Chondrocyte (in vitro differentiated cells): ENCODE results near the gene AUTS2. TPM values are rescaled to one million over a fixed set of nuclear protein-coding genes. Genes with fewer than 3 reads are reported as not detected.

Experiments used
- DNase-seq: peaks from one replicate; pipeline ENCODE4 v3.0.0; 2021; ENCODE audit warnings: mixed read lengths, low spot score
- H3K27ac Mint-ChIP-seq: one replicate; pipeline ENCODE4 v1.8.0; 2021; ENCODE audit warnings: mild to moderate bottlenecking, moderate library complexity, mixed read lengths; ENCODE audit not compliant: unreplicated experiment
- H3K27me3 Mint-ChIP-seq: 2 replicates; pipeline ENCODE4 v1.8.0; 2021; ENCODE audit warnings: low read depth, mixed read lengths
- H3K36me3 Mint-ChIP-seq: 2 replicates; pipeline ENCODE4 v1.8.0; 2021; ENCODE audit warnings: low read depth, mixed read lengths
- H3K4me1 Mint-ChIP-seq: 2 replicates; pipeline ENCODE4 v1.8.0; 2021; ENCODE audit warnings: low read depth, mild to moderate bottlenecking, mixed read lengths
- H3K4me3 Mint-ChIP-seq: one replicate; pipeline ENCODE4 v1.8.0; 2021; ENCODE audit warnings: mild to moderate bottlenecking, moderate library complexity, mixed read lengths; ENCODE audit not compliant: unreplicated experiment
- H3K9me3 Mint-ChIP-seq: 2 replicates; pipeline ENCODE4 v1.8.0; 2021; ENCODE audit warnings: low read depth, mixed read lengths
- CTCF ChIP-seq: fragments of 200-600 bp; sonication (generic); IDR thresholded peaks from 2 replicates; pipeline ENCODE4 v1.5.0; 2021; ENCODE audit warnings: antibody characterized with exemption, mild to moderate bottlenecking, moderate library complexity
- total RNA-seq: library from RNA; stranded (reverse); gene quantifications from 3 replicates; pipeline ENCODE4 v1.2.1, GENCODE V29; 2021

The AUTS2 gene
- total RNA-seq, 1 donor from 2014 or later = 31.5 TPM

- Mint-ChIP-seq H3K9me3 (peaks cover 3% of the 10 kb centered on the region), H3K36me3 (peaks cover 1% of the 10 kb centered on the region)
- no peak for TF ChIP-seq CTCF
Measured at GRCh38 chr7:70242826-70243225, 644.6 kb downstream of the AUTS2 start.

DNA sequence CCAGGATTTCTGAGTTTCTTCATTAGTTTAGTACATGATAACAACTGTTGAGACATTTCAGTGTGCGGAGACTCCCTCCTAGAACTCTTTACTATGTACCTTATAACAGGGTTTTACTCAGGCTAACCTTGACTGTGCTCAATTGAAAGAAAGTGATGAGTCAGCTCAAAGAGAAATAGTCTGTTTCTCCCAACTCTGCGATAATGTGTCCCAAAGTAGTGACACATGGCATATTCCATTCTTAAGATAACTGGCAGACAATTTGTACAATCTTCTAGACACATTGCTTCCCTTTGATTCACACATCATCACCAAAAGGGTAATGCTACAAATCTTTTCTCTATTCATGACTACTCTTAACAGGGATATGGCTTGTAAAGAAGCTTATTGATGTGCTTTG, 645.2 kb downstream of the AUTS2 start:
- no peak overlapping the region for H3K4me3 Mint-ChIP-seq
- no peak for TF ChIP-seq CTCF
- peaks cover 3% of the 10 kb centered on the region for H3K4me1 Mint-ChIP-seq
- H3K27ac Mint-ChIP-seq = no peak overlapping the region
- H3K36me3 Mint-ChIP-seq = peaks cover 2% of the 10 kb centered on the region
- no peaks in the 10 kb centered on the region for H3K27me3 Mint-ChIP-seq
- peaks cover 6% of the 10 kb centered on the region for H3K9me3 Mint-ChIP-seq
- no peak for DNase-seq

More at GRCh38 chr7:70242826-70243225, 644.6 kb downstream of the AUTS2 start:
- no peak overlapping the region for H3K4me3 Mint-ChIP-seq
- H3K27ac Mint-ChIP-seq = no peak overlapping the region
- peaks cover 9% of the 10 kb centered on the region for H3K4me1 Mint-ChIP-seq
- no peaks in the 10 kb centered on the region for H3K27me3 Mint-ChIP-seq
- no peak for DNase-seq

DNA sequence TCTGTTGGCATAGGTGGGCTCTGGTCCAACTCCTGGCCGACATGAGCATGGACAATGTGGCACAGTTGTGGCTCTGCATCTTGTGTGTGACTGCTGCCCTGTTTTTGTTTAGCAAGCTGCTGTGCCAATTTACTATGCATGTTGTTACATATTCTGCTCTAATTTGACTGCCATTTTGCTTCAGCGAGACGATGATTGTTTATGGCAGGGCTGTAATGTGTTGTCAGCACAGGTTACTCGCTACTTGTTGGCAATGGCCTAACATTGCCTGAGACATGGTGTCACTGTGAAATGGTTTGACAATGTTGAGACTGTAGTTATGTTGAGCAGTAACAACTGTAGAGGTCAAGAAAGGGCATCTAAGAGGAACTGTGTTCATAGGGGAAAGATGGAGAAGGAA, 659.6 kb downstream of the AUTS2 start:
- no peak for DNase-seq
- H3K36me3 Mint-ChIP-seq = no peaks in the 10 kb centered on the region
- H3K4me3 Mint-ChIP-seq = no peak overlapping the region
- no peaks in the 10 kb centered on the region for H3K27me3 Mint-ChIP-seq
- TF ChIP-seq CTCF = no peak
- no peak overlapping the region for H3K27ac Mint-ChIP-seq
- peaks cover 4% of the 10 kb centered on the region for H3K4me1 Mint-ChIP-seq
- H3K9me3 Mint-ChIP-seq = no peaks in the 10 kb centered on the region

DNA sequence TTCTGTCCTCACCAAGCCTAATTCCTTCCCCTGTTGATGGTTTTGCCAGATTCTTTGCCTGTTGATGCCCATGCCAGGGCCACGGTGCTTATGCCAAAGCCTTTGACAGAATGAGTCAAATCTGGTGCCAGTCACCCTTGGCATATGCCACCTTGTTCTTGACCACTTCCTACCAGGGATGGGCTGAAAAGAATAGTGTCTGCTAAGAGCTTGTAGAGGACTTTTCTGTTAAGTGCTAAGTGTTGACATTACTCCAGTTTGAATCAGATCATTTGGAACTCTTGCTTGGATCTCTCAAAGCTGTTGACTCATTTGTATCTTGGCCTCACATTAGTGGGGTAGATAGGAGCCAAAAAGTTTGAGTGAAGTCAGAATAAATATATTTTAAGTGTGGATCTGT, 661.2 kb downstream of the AUTS2 start:
- Mint-ChIP-seq H3K9me3 (no peaks in the 10 kb centered on the region), H3K27ac (no peak overlapping the region), H3K27me3 (no peaks in the 10 kb centered on the region), H3K36me3 (no peaks in the 10 kb centered on the region), H3K4me3 (no peak overlapping the region), H3K4me1 (peaks cover 9% of the 10 kb centered on the region)
- no peak for DNase-seq
- TF ChIP-seq CTCF = no peak

- DNase-seq = no peak
- no peak overlapping the region for H3K4me3 Mint-ChIP-seq
- H3K27me3 Mint-ChIP-seq = no peaks in the 10 kb centered on the region
- H3K36me3 Mint-ChIP-seq = no peaks in the 10 kb centered on the region
- no peaks in the 10 kb centered on the region for H3K9me3 Mint-ChIP-seq
- H3K27ac Mint-ChIP-seq = no peak overlapping the region
- peaks cover 9% of the 10 kb centered on the region for H3K4me1 Mint-ChIP-seq
- TF ChIP-seq CTCF = no peak
Measured at GRCh38 chr7:70263471-70264255, 665.4 kb downstream of the AUTS2 start.
